Stimulated activated CD4-positive, alpha-beta T cell treated with anti-CD3 and anti-CD28 coated beads, Interleukin-2, amount 100 ng/mL, for 4 hours (primary cell): ENCODE data around the gene CDK2.
"Not testable (repeated sequence)": the region's sequence is repeated elsewhere in the genome, so short reads cannot be mapped to it uniquely, and the experiment has no call there.

Source experiments
- DNase-seq: peaks from one replicate; pipeline ENCODE4 v3.0.0-alpha.2; 2020; ENCODE audit warnings: low read depth

CDK2 gene

DNA sequence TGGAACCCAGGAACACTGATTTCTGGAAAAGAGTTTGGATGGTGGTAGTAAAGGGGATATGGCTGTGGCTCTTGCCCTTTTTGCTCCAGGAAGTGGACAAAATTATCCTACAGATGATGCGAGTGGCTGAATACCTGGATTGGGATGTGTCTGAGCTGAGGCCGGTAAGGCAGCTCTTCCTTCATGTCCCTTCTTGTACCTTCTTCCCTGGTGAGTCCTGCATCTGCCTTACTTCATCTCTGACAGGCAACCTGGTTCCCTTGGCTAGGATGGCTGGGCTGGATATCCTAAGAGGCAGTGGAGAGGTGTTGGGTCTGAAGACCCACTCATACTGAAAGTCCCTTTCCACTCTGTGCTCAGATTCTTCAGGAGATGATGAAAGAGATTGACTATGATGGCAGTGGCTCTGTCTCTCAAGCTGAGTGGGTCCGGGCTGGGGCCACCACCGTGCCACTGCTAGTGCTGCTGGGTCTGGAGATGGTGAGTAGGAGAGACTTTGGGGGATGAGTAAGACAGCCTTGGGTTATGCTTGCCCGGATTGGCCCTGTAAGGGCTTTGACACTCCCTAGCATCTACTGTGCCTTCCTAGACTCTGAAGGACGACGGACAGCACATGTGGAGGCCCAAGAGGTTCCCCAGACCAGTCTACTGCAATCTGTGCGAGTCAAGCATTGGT lies 27.7 kb upstream of the CDK2 start:
- no peak for DNase-seq

DNA sequence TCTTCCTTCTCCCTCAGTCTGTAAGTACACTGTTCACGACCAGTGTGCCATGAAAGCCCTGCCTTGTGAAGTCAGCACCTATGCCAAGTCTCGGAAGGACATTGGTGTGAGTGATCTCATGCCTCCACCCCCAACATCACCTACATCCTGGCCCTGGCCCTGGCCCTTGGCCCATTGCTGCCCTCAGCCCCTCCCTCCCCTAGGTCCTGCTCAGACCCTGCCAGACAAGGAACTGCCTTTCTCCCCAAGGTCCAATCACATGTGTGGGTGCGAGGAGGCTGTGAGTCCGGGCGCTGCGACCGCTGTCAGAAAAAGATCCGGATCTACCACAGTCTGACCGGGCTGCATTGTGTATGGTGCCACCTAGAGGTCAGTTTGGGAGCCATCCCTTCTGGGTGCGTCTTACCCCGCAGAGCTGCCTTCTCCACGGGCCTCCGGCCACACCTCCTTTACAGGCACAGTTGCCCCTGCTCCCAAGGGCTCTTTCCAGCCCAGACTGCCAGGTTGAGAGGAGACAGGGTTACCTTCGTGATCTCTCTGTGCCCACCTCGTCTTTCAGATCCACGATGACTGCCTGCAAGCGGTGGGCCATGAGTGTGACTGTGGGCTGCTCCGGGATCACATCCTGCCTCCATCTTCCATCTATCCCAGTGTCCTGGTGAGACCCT lies 26.4 kb upstream of the CDK2 start:
- DNase-seq, result peak; percentile 77

DNA sequence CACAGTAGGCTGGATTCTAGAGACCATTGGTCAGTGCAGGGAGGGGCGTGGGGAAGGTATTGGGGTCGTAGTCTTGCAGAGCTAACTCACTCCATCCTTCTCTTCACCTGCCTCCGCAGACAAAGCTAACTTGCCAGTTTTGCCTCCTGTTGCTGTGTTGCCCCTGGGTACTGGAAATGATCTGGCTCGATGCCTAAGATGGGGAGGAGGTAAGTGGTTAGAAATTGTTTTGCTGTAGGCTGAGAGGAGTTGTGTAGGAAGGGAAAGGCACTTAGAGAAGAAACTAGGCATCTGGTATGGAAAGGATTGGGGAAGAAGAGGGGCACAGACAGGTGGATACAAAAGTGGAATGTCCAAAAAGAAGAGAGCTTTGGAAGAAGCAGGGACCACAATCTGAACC lies 24.6 kb upstream of the CDK2 start:
- no peak for DNase-seq

- DNase-seq, result no peak
Measured at GRCh38 chr12:55942577-55943136, 24.0 kb upstream of the CDK2 start.

DNA sequence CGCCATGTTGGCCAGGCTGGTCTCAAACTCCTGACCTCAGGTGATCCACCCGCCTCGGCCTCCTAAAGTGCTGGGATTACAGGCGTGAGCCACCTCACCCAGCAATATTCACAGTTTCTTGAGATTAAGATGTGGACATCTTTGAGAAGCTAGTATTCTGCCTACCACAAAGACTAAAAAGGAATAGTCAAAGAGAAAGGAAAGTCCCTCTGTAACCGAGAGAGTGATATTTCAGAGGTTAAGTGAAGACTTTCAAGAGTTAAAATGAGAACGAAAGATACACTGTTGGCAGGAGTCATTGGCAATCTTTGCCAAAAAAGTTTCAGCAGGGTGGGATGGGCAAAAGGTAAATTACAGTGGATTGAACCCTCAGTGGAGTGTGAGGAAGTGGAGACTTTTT lies 20.1 kb upstream of the CDK2 start:
- DNase-seq, result no peak

DNA sequence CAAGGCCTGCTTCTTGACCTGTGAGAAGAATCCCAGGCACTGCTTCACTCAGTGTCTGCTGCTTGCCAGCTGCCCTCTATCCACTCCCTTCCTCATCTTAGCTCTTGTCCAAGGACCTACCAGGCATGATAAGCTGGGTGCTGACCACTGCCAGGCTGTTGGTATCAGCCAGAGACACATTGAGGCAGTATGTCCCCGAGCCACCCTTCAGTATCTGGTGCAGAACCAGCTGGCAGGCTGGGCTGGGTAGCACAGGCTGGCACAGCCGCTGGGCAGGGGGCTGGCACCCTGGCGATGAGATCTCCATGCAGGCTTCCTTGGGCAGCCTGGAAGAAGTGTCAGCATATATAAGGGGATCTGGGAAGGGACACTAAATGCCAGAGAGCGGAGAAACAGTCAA lies 11.3 kb upstream of the CDK2 start:
- no peak for DNase-seq

GRCh38 chr12:55955800-55956508 lies 10.7 kb upstream of the CDK2 start:
- peak; percentile 32 for DNase-seq

- DNase-seq, result no peak
Measured at GRCh38 chr12:55957106-55957859, 9.3 kb upstream of the CDK2 start.

DNA sequence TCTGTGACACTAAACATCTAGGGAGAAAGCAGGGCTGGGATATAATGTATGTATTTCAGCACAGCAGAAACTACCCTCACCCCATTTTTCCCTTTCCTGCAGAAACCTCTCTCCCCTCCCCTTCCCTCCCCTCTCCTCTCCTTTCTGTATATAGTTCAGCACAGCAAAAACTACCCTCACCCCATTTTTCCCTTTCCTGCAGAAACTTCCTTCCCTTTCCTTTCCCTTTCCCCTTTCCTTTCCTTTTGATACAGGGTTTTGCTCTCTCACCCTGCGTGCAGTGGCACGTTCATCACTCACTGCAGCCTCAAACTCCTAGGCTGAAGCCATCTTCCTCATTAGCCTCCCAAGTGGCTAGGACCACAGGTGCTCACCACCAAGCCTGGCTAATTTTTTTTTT lies 2.9 kb upstream of the CDK2 start:
- no peak for DNase-seq

GRCh38 chr12:55965240-55965639 lies 1.4 kb upstream of the CDK2 start:
- no peak for DNase-seq

DNA sequence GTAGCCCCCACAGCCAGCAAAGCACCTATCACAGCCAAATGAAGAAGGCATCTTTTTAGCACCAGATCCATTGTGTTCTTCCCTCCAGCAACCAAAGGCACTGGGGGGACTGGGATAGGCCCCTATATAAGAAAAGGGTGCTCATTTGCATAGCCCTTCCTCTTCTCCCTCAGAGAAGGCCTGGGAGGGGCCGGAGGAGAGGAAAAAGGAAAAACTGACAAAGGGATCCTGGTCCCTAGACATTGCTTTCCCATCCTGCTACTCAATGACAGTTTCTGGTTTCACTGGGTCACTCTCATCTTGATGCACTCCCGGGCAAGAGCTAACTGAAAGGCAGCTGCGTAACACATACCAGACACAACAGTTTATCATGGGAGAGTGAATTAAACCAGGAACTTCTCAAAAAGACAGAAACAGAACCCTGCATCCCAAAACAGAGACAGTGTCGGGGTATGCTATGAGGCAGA lies 656 bp upstream of the CDK2 start, which contains the start of gene PMEL:
Gene PMEL (minus strand): TSS at position 102 of the 467 bp plus-strand sequence. CDS start 31 bp downstream, at position 71.
- DNase-seq, result no peak

- no peak for DNase-seq
Measured at GRCh38 chr12:55969356-55969755, 2.7 kb downstream of the CDK2 start.

DNA sequence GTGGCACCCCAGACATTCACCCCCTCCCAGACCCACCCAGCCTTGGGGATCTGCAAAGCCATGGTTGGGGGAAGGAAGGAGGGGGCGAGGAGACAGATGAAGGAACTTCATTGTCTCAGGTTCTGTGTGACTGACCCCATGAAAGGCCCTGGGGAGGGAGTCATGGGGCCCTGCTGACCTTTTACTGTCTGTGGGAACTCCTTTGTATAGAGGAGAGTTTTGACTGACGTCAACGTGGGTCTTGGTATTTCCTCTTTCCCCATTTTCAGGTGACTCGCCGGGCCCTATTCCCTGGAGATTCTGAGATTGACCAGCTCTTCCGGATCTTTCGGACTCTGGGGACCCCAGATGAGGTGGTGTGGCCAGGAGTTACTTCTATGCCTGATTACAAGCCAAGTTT lies 4.1 kb downstream of the CDK2 start:
- DNase-seq, result no peak

DNA sequence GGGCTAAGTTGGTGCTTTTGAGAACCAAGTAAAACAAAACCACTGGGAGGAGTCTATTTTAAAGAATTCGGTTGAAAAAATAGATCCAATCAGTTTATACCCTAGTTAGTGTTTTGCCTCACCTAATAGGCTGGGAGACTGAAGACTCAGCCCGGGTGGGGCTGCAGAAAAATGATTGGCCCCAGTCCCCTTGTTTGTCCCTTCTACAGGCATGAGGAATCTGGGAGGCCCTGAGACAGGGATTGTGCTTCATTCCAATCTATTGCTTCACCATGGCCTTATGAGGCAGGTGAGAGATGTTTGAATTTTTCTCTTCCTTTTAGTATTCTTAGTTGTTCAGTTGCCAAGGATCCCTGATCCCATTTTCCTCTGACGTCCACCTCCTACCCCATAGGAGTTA lies 5.4 kb downstream of the CDK2 start:
- DNase-seq, result no peak

GRCh38 chr12:55972456-55972855 lies 5.8 kb downstream of the CDK2 start:
- DNase-seq, result no peak

DNA sequence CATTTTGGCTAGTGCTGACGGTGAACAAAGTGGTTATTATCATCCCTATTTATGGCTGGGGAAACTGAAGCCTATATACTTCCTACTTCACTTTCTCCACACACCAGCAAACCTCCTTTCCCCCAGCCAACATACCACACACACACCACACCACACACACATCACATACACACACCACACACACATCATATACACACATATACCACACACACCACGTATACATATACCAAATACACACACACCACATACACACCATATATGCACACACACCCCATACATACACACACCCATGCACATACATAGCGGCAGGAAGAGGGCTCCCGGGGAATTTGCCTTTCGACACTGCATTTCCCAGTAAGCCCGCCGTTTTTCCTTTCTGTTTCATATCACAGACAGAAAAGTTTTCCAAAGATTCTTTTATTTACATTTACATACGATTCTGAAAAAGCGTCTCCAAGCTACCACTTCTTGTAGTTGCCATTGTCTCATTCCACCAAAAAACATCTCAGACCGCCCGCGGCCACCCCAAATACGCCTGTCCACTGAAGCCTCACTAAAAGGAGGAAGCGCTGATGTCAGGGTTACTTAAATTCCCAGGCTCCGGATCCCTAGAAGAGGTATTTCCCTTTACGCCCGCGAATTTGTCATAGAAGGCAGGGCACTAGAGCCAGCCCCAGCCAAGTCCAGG lies 6.4 kb downstream of the CDK2 start:
- no peak for DNase-seq

DNA sequence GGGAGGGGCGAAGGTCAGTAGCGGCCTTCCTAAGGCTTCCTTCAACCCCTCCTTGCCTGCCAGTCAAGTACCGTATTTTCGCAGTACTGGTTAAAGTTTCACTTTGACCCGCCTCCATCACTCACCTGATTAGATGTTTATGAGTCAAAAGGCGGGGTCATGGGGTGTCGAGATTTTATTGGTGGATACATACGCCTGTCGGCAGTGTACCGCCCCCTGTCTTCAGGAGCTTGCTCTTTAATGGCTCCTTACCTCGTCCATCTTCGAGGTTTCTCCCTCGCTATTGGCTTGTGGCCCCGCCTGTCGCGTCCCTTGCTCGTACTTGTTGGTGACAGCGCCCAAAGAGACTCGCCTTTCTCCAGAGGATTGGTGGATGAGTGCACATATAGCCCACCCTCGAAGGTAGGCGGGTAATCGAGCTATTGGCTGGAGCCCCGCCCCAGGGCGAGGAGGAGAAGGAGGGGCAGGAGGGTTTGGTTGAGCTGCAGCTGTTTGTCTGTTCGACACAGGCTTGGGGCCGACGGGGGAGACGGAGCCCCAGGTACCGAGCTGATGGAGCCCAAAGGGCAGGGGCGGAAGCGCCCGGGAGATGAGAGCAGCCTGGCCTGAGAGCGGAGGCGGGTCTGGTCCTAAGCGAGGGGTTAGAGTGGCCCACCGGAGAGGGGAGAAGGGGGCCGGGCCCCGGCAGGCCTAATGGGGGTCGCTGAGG lies 7.1 kb downstream of the CDK2 start, which contains the start of gene RAB5B:
Gene RAB5B (plus strand): TSS at position 480 of the 709 bp plus-strand sequence. CDS start 12,883 bp downstream, outside the sequence.
- peak; percentile 98 for DNase-seq

- no peak for DNase-seq
Measured at GRCh38 chr12:55974308-55974730, 7.7 kb downstream of the CDK2 start.

DNA sequence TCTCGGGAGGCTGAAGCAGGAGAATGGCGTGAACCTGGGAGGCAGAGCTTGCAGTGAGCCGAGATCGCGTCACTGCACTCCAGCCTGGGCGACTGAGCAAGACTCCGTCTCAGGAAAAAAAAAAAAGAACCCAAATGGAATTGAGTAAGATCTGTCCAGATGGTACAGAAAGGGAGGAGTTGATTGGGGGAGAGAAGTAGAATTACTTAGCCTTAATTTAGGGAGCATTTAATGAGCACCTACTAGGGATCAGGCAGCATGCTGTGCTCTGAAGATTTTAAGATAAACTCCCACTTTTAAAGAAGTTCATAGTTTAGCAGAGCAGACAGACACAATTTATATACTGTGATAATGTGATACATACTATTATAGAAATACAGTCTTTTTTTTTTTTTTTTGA lies 11.8 kb downstream of the CDK2 start:
- DNase-seq, result no peak

GRCh38 chr12:55979069-55979468 lies 12.4 kb downstream of the CDK2 start:
- no peak for DNase-seq

GRCh38 chr12:55981882-55982281 lies 15.3 kb downstream of the CDK2 start:
- not testable (repeated sequence) for DNase-seq
